K562 (cell line): ENCODE data around the gene SATB1.

ENCODE experiments used
- ADNP ChIP-seq: fragments of 200-800 bp; sonication (Bioruptor generic); IDR thresholded peaks from 2 replicates; pipeline ENCODE4 v1.6.1; 2016; ENCODE audit warnings: missing genetic modification characterization, missing compliant biosample characterization
- ATF6 ChIP-seq: sonication (generic); formaldehyde crosslinking; IDR thresholded peaks from 2 replicates; pipeline ENCODE4 v1.4.0; 2020; ENCODE audit warnings: mild to moderate bottlenecking, missing genetic modification reagents
- HNRNPL ChIP-seq: fragments of 200-400 bp; formaldehyde crosslinking; IDR thresholded peaks from 2 replicates; pipeline ENCODE4 v1.6.1; 2017; ENCODE audit warnings: low read depth, mild to moderate bottlenecking, low read length
- MEF2D ChIP-seq: conservative IDR thresholded peaks from 2 replicates; pipeline ENCODE4 v1.6.1; 2016; ENCODE audit warnings: low read depth, missing genetic modification characterization, missing compliant biosample characterization
- MLX ChIP-seq, 2 experiments: fragments of 450-650 bp in 1 of 2; sonication (generic) in 1 of 2; formaldehyde crosslinking; conservative IDR thresholded peaks; 2 replicates each; pipeline versions ENCODE4 v1.4.0 to v1.8.1; 2020 to 2022; ENCODE audit warnings: mild to moderate bottlenecking in 1 of 2, missing genetic modification reagents in 1 of 2
- ZNF449 ChIP-seq: fragments of 250-450 bp; sonication (Bioruptor Pico); IDR thresholded peaks from 2 replicates; pipeline ENCODE4 v1.8.0; 2022; ENCODE audit warnings: moderate library complexity, mild to moderate bottlenecking, inconsistent platforms

GRCh38 chr3:18355832-18356231, 69.3 kb downstream of the SATB1 start:
- TF ChIP-seq ATF6 (CRISPR knock-in tag) (no peak), ADNP (no peak), MEF2D (tag) (no peak), MLX (CRISPR knock-in tag; conservative IDR thresholded peaks at IDR 0.05) (no peak), HNRNPL (no peak), ZNF449 (CRISPR knock-in tag) (no peak)
